Measurements from ENCODE around the gene NFKB1. TPM values are rescaled to one million over a fixed set of nuclear protein-coding genes. Genes with fewer than 3 reads are reported as not detected.
"Not testable (repeated sequence)": the region's sequence is repeated elsewhere in the genome, so short reads cannot be mapped to it uniquely, and the experiment has no call there.

NFKB1 gene
- total RNA-seq, 2 donors from 2014 or later = 151 to 167 TPM

DNA sequence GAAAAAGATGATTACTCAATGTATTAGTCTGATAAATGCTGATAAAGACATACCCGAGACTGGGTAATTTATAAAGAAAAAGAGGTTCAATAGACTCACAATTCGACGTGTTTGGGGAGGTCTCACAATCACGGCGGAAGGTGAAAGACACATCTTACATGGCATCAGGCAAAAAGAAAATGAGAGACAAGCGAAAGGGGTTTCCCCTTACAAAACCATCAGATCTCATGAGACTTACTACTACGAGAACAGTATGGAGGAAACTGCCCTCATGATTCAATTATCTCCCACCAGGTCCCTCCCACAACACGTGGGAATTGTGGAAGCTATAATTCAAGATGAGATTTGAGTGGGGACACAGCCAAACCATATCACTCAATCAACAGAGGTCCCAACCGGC, 117.9 kb downstream of the NFKB1 start:
- peaks cover 64% of the 10 kb centered on the region for H3K4me1 Mint-ChIP-seq (ENCODE audit: low read depth)
- DNase-seq; H3K27me3 Mint-ChIP-seq (ENCODE audit: low read depth); H3K9me3 Mint-ChIP-seq; ATAC-seq (replicated peaks in 1 of 2): not testable (repeated sequence)
- peak overlapping the region; percentile 95 for H3K27ac Mint-ChIP-seq
- H3K36me3 Mint-ChIP-seq (ENCODE audit: insufficient read depth in 2 of 2) = peaks cover 19 to 30% of the 10 kb centered on the region in 2 donors
- H3K4me3 Mint-ChIP-seq = peak overlapping the region in 1 of 2 donors; percentile 37

GRCh38 chr4:102619776-102620631, 118.8 kb downstream of the NFKB1 start:
- Mint-ChIP-seq H3K36me3 (ENCODE audit: insufficient read depth in 2 of 2) (peaks cover 10 to 21% of the 10 kb centered on the region in 2 donors), H3K27ac (peak overlapping the region; percentile 95), H3K4me1 (ENCODE audit: low read depth) (peaks cover 64% of the 10 kb centered on the region), H3K4me3 (peak overlapping the region; percentile 37 to 66)
- peak; percentile 86 to 88 for ATAC-seq (replicated peaks in 1 of 2)
- not testable (repeated sequence) for H3K9me3 Mint-ChIP-seq; H3K27me3 Mint-ChIP-seq (ENCODE audit: low read depth)
- DNase-seq = peak in 1 of 2 donors; percentile 56

DNA sequence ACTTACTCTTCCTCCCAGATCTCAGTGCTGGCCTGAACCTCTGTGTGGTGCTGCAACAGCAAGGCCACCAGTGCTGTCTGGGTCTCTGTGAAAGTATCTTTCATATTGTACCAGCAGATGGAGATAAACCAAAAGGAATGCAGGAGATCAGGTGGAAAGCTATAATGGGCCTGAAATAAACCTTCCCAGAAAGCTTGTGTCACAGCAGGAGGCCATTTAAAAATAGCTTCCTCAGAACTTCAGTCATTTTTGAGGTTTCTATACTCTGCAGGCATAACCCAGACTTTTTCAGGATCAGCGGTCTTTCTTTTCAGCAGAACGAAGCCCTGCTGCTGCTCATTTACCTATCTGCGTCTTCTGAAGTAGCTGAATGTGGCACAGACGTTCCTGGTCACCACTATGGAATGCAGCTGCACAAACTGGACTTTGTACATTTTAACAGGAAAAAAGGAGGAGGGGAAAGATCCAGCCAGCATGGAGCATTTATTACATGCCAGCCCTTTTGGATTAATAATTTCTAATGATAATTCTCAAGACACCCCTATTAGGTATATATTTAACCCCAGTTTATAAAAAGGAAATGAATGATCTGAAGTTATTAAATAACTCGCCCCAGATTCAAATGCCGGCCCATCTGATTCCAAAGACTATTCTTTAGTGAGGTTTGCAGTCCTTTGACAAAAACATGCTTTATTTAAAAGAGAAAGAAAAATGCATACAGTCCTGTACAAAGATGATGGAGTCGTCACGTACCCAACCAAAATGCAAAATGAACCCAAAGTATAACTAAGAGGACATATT, 119.7 kb downstream of the NFKB1 start:
- Mint-ChIP-seq H3K36me3 (ENCODE audit: insufficient read depth in 2 of 2) (peaks cover 6 to 12% of the 10 kb centered on the region in 2 donors), H3K27ac (peak overlapping the region; percentile 20), H3K4me3 (no peak overlapping the region), H3K4me1 (ENCODE audit: low read depth) (peaks cover 62% of the 10 kb centered on the region), H3K27me3 (ENCODE audit: low read depth) (no peaks in the 10 kb centered on the region), H3K9me3 (no peaks in the 10 kb centered on the region)
- no peak for DNase-seq
- ATAC-seq (replicated peaks in 1 of 2) = peak; percentile 15 to 16

DNA sequence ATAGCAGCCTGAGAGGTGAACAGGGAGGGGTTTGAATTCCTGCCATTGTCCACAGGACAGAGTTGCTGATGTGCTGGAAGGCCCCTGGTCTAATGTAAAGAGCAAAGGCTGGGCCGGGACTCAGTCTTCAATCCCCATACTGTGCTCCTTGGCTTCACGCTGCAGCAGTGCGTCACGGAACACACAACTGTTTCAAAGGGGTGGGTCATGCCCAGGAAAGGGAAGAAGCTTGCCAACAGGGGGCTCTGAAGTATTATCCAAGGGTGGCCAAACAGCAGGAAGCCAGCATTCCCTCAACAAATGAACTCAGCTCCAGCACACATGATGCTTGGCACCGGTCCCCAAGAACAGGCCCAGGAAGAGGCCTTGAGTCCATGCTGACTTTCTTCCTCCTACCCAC, 122.5 kb downstream of the NFKB1 start:
- peaks cover 69% of the 10 kb centered on the region for H3K4me1 Mint-ChIP-seq (ENCODE audit: low read depth)
- no peak overlapping the region for H3K4me3 Mint-ChIP-seq
- H3K9me3 Mint-ChIP-seq = no peaks in the 10 kb centered on the region
- H3K27ac Mint-ChIP-seq = no peak overlapping the region
- no peaks in the 10 kb centered on the region for H3K27me3 Mint-ChIP-seq (ENCODE audit: low read depth)
- H3K36me3 Mint-ChIP-seq (ENCODE audit: insufficient read depth in 2 of 2) = peaks cover 0 to under 1% of the 10 kb centered on the region in 2 donors
- no peak for DNase-seq
- ATAC-seq (replicated peaks in 1 of 2) = no peak

- Mint-ChIP-seq H3K27ac (no peak overlapping the region), H3K4me3 (peak overlapping the region in 1 of 2 donors; percentile 87), H3K36me3 (ENCODE audit: insufficient read depth in 2 of 2) (no peaks in the 10 kb centered on the region), H3K9me3 (no peaks in the 10 kb centered on the region), H3K4me1 (ENCODE audit: low read depth) (peaks cover 69% of the 10 kb centered on the region), H3K27me3 (ENCODE audit: low read depth) (no peaks in the 10 kb centered on the region)
- ATAC-seq (replicated peaks in 1 of 2) = no peak
- no peak for DNase-seq
Observed at GRCh38 chr4:102624505-102624904, 123.3 kb downstream of the NFKB1 start.

- DNase-seq (peak; percentile 74 to 78), ATAC-seq (replicated peaks in 1 of 2) (peak; percentile 62 to 78)
- no peaks in the 10 kb centered on the region for H3K36me3 Mint-ChIP-seq (ENCODE audit: insufficient read depth in 2 of 2)
- H3K9me3 Mint-ChIP-seq = no peaks in the 10 kb centered on the region
- H3K4me3 Mint-ChIP-seq = peak overlapping the region; percentile 87 to 89
- H3K4me1 Mint-ChIP-seq (ENCODE audit: low read depth) = peaks cover 71% of the 10 kb centered on the region
- H3K27me3 Mint-ChIP-seq (ENCODE audit: low read depth) = no peaks in the 10 kb centered on the region
- H3K27ac Mint-ChIP-seq = peak overlapping the region; percentile 61
Observed at GRCh38 chr4:102625232-102625930, 124.2 kb downstream of the NFKB1 start.

DNA sequence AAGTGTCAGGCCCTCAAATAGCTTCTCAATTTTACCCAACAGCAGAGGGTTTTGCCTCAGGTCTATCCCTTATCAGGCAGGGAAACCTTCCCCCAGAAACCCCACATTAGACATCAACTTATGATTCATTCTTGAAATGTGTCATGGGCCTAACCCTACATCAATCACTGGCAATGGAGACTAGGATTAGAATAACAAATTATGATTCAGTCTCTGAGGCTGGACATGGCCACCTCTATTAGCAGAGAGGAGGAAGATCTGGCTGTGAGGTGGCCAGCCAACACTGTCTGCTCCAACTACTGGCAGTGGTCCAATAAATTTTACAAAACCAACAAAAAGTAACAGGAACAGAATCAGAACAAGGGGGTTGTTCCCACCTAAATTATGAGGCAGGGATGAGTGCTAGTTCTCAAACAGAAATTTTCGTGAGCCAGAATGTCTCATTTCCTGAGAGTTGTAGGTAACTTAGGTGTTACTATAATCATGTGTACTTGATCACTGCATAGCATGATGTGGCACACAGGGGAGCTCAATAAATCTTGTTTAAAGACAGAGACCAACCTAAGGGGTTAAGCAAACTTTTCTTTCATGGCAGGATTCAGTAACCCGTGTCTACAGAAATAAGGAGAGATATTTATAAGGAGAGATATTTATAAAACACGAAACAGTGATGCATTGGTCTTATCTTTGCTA, 126.8 kb downstream of the NFKB1 start:
- Mint-ChIP-seq H3K4me3 (peak overlapping the region; percentile 65 to 74), H3K27me3 (ENCODE audit: low read depth) (no peaks in the 10 kb centered on the region), H3K27ac (peak overlapping the region; percentile 18), H3K36me3 (ENCODE audit: insufficient read depth in 2 of 2) (peaks cover 0 to 3% of the 10 kb centered on the region in 2 donors), H3K4me1 (ENCODE audit: low read depth) (peaks cover 78% of the 10 kb centered on the region), H3K9me3 (no peaks in the 10 kb centered on the region)
- DNase-seq (peak; percentile 46 to 57), ATAC-seq (replicated peaks in 1 of 2) (peak; percentile 87 to 88)

DNA sequence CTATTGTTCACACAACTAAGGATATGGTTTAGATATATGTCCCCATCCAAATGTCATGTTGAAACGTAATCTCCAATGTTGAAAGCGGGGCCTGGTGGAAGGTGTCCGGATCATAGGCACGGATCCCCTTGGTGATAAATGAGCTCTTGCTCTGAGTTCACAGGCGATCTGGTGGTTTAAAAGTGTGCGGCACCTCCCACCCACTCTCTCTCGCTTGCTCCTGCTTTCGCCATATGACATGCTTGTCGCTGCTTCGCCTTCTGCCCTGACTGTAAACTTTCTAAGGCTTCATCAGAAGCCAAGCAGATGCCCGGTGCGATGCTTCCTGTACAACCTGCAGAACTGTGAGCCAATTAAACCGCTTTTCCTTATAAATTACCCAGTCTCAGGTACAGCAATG, 128.5 kb downstream of the NFKB1 start:
- ATAC-seq (replicated peaks in 1 of 2) (peak in 1 of 2 donors; percentile 14), DNase-seq (peak in 1 of 2 donors; percentile 52)
- H3K9me3 Mint-ChIP-seq = no peaks in the 10 kb centered on the region
- no peak overlapping the region for H3K27ac Mint-ChIP-seq
- H3K4me1 Mint-ChIP-seq (ENCODE audit: low read depth) = peaks cover 72% of the 10 kb centered on the region
- peaks cover 0 to 3% of the 10 kb centered on the region in 2 donors for H3K36me3 Mint-ChIP-seq (ENCODE audit: insufficient read depth in 2 of 2)
- peak overlapping the region; percentile 33 to 50 for H3K4me3 Mint-ChIP-seq
- H3K27me3 Mint-ChIP-seq (ENCODE audit: low read depth) = no peaks in the 10 kb centered on the region

DNA sequence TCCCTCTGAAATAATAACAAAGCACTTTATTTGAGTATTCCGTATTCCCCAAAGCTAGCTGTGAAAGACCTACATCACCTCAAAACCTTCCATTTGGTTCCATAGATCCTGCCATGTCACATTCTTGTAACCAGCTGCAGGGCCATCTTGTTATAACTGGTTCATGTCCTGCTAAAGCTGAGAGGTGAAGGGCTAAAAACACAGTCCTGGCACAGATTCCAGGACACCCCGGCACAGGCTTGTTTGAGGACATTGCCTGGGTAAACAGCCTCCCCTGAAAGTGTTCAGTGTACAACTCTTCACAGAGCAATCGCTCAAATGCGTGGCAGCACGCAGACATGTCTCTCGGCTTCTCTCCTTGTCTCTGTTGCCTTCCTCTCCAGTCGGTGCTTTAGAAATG, 130.5 kb downstream of the NFKB1 start:
- ATAC-seq (replicated peaks in 1 of 2) = no peak
- Mint-ChIP-seq H3K4me3 (no peak overlapping the region), H3K9me3 (no peaks in the 10 kb centered on the region), H3K36me3 (ENCODE audit: insufficient read depth in 2 of 2) (peaks cover 0 to 3% of the 10 kb centered on the region in 2 donors), H3K4me1 (ENCODE audit: low read depth) (peaks cover 62% of the 10 kb centered on the region), H3K27me3 (ENCODE audit: low read depth) (no peaks in the 10 kb centered on the region), H3K27ac (no peak overlapping the region)
- DNase-seq = no peak

DNA sequence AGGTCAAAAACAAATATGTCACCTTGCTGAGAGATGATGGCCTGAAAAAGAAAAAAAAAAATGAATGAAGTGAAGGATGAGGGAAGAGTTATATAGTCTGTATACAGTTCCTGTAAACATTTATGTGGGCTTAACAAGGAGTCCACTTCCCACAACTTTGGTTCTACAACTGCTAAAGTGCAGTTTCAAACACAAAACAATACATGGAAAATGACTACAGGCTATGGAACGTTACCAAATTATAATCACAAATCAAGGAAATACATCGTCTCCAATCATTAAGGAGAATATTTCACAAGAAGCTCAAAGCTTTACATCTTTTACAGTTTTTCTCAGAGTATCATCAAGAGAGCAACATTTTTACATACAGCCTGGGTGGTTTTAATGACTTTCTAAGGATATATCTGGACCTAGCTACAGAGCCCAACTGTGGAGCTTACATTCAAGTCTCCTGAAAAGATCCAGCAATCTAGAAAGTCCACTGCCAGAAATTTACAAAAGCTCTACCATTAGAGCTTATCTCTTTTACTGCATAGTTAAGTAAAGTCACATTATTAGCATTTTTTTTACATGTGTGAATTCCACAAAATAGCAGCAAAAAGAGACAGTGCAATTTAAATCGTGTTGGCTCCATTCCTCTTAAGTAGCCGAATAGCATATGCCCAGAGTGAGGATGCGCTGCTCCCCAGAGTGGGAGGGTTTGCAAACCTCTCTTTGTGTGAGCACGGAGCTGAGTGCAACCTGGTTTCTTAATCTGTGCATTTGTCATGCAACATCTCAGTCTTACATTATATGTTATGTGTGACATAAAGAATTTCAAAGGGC, 131.3 kb downstream of the NFKB1 start:
- no peak overlapping the region for H3K27ac Mint-ChIP-seq
- DNase-seq (no peak), ATAC-seq (replicated peaks in 1 of 2) (no peak)
- peaks cover 54% of the 10 kb centered on the region for H3K4me1 Mint-ChIP-seq (ENCODE audit: low read depth)
- H3K9me3 Mint-ChIP-seq = no peaks in the 10 kb centered on the region
- peaks cover 0 to 3% of the 10 kb centered on the region in 2 donors for H3K36me3 Mint-ChIP-seq (ENCODE audit: insufficient read depth in 2 of 2)
- no peak overlapping the region for H3K4me3 Mint-ChIP-seq
- H3K27me3 Mint-ChIP-seq (ENCODE audit: low read depth) = no peaks in the 10 kb centered on the region

- Mint-ChIP-seq H3K4me3 (no peak overlapping the region), H3K27ac (no peak overlapping the region), H3K27me3 (ENCODE audit: low read depth) (no peaks in the 10 kb centered on the region), H3K9me3 (no peaks in the 10 kb centered on the region), H3K4me1 (ENCODE audit: low read depth) (peaks cover 48% of the 10 kb centered on the region), H3K36me3 (ENCODE audit: insufficient read depth in 2 of 2) (peaks cover 0 to 3% of the 10 kb centered on the region in 2 donors)
- DNase-seq (no peak), ATAC-seq (replicated peaks in 1 of 2) (no peak)
Observed at GRCh38 chr4:102633100-102633499, 131.9 kb downstream of the NFKB1 start.

DNA sequence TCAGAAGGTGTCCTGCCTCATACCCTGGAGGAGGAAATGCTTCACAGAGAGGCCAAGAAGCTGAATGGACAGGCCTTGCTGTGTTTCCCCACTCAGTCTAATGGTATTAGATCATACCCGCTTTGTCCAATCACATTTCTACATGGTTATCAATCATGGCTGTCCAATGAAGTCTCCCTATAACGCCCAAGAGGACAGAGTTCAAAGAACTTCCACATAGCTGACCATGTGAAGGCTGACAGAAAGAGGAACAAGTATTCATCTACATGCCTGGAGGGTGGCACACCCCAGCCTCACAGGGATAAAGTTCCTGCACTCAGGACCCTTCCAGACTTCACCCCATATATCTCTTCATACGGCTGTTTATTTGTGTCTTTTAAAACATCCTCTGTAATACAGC, 136.2 kb downstream of the NFKB1 start:
- Mint-ChIP-seq H3K27ac (no peak overlapping the region), H3K4me3 (no peak overlapping the region), H3K9me3 (no peaks in the 10 kb centered on the region), H3K27me3 (ENCODE audit: low read depth) (no peaks in the 10 kb centered on the region), H3K36me3 (ENCODE audit: insufficient read depth in 2 of 2) (peaks cover 0 to 4% of the 10 kb centered on the region in 2 donors), H3K4me1 (ENCODE audit: low read depth) (peaks cover 20% of the 10 kb centered on the region)
- ATAC-seq (replicated peaks in 1 of 2) = no peak
- no peak for DNase-seq
